ENCODE measurements around the gene SCUBE1. TPM values are rescaled to one million over a fixed set of nuclear protein-coding genes. Genes with fewer than 3 reads are reported as not detected.

Gene SCUBE1
- total and polyA plus RNA-seq, 2 of the 8 experiments (the other 6 are each of a cell fraction or from before 2014, with no cell fraction given): 2.3 to 4.9 TPM

DNA sequence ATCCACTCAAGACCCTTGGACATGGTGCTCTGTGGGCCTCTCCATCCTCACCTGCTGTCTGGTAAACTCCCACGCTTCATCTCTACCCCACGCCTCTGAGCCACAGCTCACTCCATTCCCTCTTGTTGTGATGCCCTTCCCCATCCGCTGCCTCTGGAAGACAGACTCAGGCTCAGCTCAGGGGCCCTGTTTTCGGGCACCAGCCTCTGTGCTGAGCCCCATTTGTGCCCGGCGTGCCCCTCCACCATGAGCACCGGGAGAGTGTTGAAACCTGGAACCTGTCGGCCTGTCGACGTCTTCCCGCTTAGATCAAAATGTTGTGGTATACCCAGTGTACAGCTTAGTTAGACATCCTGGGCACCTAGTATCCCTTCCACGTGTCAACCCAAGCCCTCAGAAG lies 6.5 kb upstream of the SCUBE1 start:
- H2BK12ac ChIP-seq (ENCODE audit: low read depth, low read length): no peak overlapping the region
- peaks cover 0 to 11% (median 9%) of the 10 kb centered on the region in 4 experiments; a peak in 5 of 7 replicates for H3K27me3 ChIP-seq (replicated peaks in 1 of 4; ENCODE audit: control insufficient read depth in 3 of 4, extremely low read depth in 1 of 4, insufficient read depth in 3 of 4, low read length in 3 of 4)
- H3K4me3 ChIP-seq (ENCODE audit: extremely low read depth in 1 of 4, insufficient read depth in 2 of 4, low read depth in 3 of 4, low read length in 4 of 4): no peak overlapping the region
- FAIRE-seq (no peak), DNase-seq (ENCODE audit: low read depth in 1 of 2, low spot score in 2 of 2) (no peak)
- no peak overlapping the region for H3K14ac ChIP-seq (ENCODE audit: insufficient read length)
- no peak overlapping the region for H4K5ac ChIP-seq (ENCODE audit: insufficient read length, low read depth, low read length)
- no peak overlapping the region for H3K56ac ChIP-seq (replicated peaks; ENCODE audit: insufficient read length, low read depth, low read length)
- no peak overlapping the region for H3K27ac ChIP-seq (ENCODE audit: low read depth, low read length)
- no peak overlapping the region for H4K91ac ChIP-seq (replicated peaks; ENCODE audit: insufficient read length, low read length)
- no peak overlapping the region for H4K8ac ChIP-seq (ENCODE audit: extremely low read depth, insufficient read depth, low read length)
- H2BK5ac ChIP-seq (ENCODE audit: low read depth, low read length): no peak overlapping the region
- H2BK15ac ChIP-seq (ENCODE audit: low read length): no peak overlapping the region
- H3K23ac ChIP-seq (ENCODE audit: insufficient read length): no peak overlapping the region
- ChIA-PET CTCF (ENCODE audit: partially characterized antibody) (interaction anchor here (0.7 to 2.1 kb wide), 7 partner anchors 18 to 118 kb away, joined by 3 to 13 read pairs (median 4); no protein-coding TSS in a partner anchor), POLR2A (ENCODE audit: partially characterized antibody) (no interaction called here)
- no peak overlapping the region for H2BK120ac ChIP-seq (replicated peaks; ENCODE audit: low read depth, low read length)
- no peak overlapping the region for H3K9ac ChIP-seq (replicated peaks in 1 of 4; ENCODE audit: extremely low read depth in 1 of 4, low read depth in 3 of 4, low read length in 3 of 4)
- no peak overlapping the region for H2AK5ac ChIP-seq (ENCODE audit: low read depth, low read length)
- no peaks in the 10 kb centered on the region; the same call in 1 of the 2 replicates for H3K23me2 ChIP-seq (ENCODE audit: low read depth, low read length)
- H3K9me3 ChIP-seq (ENCODE audit: insufficient read depth in 2 of 2, low read depth in 1 of 2, low read length in 1 of 2): no peaks in the 10 kb centered on the region
- H3K4me1 ChIP-seq (replicated peaks in 1 of 4; ENCODE audit: control insufficient read depth in 3 of 4, insufficient read depth in 4 of 4, low read length in 3 of 4): peaks cover 0 to 2% (median 0%) of the 10 kb centered on the region in 4 experiments; a peak in 1 of 7 replicates
- no peak overlapping the region for H3K18ac ChIP-seq (ENCODE audit: extremely low read depth, low read length)
- H3K79me2 ChIP-seq (ENCODE audit: control insufficient read depth in 1 of 2, insufficient read depth in 2 of 2, low read length in 2 of 2): no peaks in the 10 kb centered on the region
- no peak overlapping the region for H3K4me2 ChIP-seq (ENCODE audit: insufficient read depth in 1 of 2, low read depth in 2 of 2, low read length in 2 of 2)
- H2AFZ ChIP-seq (ENCODE audit: low read length): no peak overlapping the region
- H3K4ac ChIP-seq (replicated peaks; ENCODE audit: insufficient read length, low read depth, low read length): no peak overlapping the region
- no peaks in the 10 kb centered on the region for H4K20me1 ChIP-seq (replicated peaks in 1 of 2; ENCODE audit: control insufficient read depth in 1 of 2, insufficient read depth in 2 of 2, low read length in 2 of 2)
- H2BK20ac ChIP-seq (ENCODE audit: low read length): no peak overlapping the region
- no peaks in the 10 kb centered on the region for H3K79me1 ChIP-seq (ENCODE audit: low read depth, low read length)
- H3K36me3 ChIP-seq (ENCODE audit: control insufficient read depth in 2 of 4, insufficient read depth in 4 of 4, low read length in 3 of 4): no peaks in the 10 kb centered on the region
- WGBS, 2 experiments (ENCODE audit: extremely low coverage in 1 of 2, insufficient coverage in 1 of 2, insufficient read length in 1 of 2, insufficient replicate concordance in 2 of 2, low coverage in 1 of 2, low lambda C conversion rate in 2 of 2, missing lambda C conversion rate in 1 of 2): 90% methylated on average over 12 of the region's 12 CpGs; no CpG with 5 or more reads in 1 of the 2 experiments
- TF ChIP-seq E2F6 (IDR thresholded peaks at IDR 0.05): no peak
- no peak for TF ChIP-seq CEBPB (IDR thresholded peaks at IDR 0.05; ENCODE audit: low read depth, low read length)
- no peak for TF ChIP-seq GABPA (IDR thresholded peaks at IDR 0.05; ENCODE audit: borderline replicate concordance, insufficient read depth, low read length)
- TF ChIP-seq YY1 (IDR thresholded peaks at IDR 0.05; ENCODE audit: low read depth, low read length): no peak
- no peak for TF ChIP-seq BACH1 (IDR thresholded peaks at IDR 0.05; ENCODE audit: low read length)
- no peak for TF ChIP-seq ASH2L (IDR thresholded peaks at IDR 0.05; ENCODE audit: low read length)
- no peak for TF ChIP-seq JUN (IDR thresholded peaks at IDR 0.05; ENCODE audit: low read depth, low read length)
- TF ChIP-seq EGR1 (IDR thresholded peaks at IDR 0.05; ENCODE audit: borderline replicate concordance, low read depth, low read length): no peak
- no peak for TF ChIP-seq SUZ12 (IDR thresholded peaks at IDR 0.05; ENCODE audit: low read length)
- no peak for TF ChIP-seq KDM5A (IDR thresholded peaks at IDR 0.05; ENCODE audit: low read length)
- no peak for TF ChIP-seq CTCF (IDR thresholded peaks at IDR 0.05; ENCODE audit: control extremely low read depth in 1 of 3, insufficient read depth in 1 of 3, low read depth in 1 of 3, low read length in 3 of 3)
- TF ChIP-seq POU5F1 (IDR thresholded peaks at IDR 0.05; ENCODE audit: low read depth, low read length): no peak
